K562 (cell line): Measurements from ENCODE around the gene MTX3. TPM values are rescaled to one million over a fixed set of nuclear protein-coding genes. Genes with fewer than 3 reads are reported as not detected.

Experiments
- ATAC-seq: fragments of 200-7000 bp; cut with Tn5 transposase; 3 replicates; pipeline ENCODE4 v1.9.1; 2020; ENCODE audit warnings: moderate library complexity
- BruUV-seq: library from RNA; stranded (reverse); fragments of 400-500 nt; replicated peaks from 2 replicates; lab custom pipeline; 2021; lab: Mats Ljungman, UMichigan
- CTCF ChIA-PET: fragments of 300-600 bp; formaldehyde crosslinking; extraction: SDS; loops from one replicate; lab custom pipeline; 2021; ENCODE audit warnings: low intra/inter-chr PET ratio; lab: Yijun Ruan, JAX
- POLR2A ChIA-PET: fragments of 300-600, 350-650 bp; sonication (Branson Sonifier 250); formaldehyde crosslinking; extraction: SDS; loops from one replicate; lab custom pipeline; 2021; ENCODE audit warnings: antibody characterized with exemption, inconsistent platforms; lab: Yijun Ruan, JAX
- DNase-seq, 4 experiments: peaks; one replicate each; pipeline versions ENCODE4 v3.0.0 to v3.0.0-alpha.2; 2011 to 2018; ENCODE audit warnings: low spot score in 3 of 4, mixed read lengths in 3 of 4; ENCODE audit errors: extremely low read depth in 1 of 4
- FAIRE-seq: peaks from 2 replicates; lab custom pipeline; 2011; peaks lifted over from hg19 to GRCh38; lab: Jason Lieb, UNC
- H2AFZ ChIP-seq: 2 replicates; pipeline ENCODE4 v1.6.0; 2011; ENCODE audit warnings: low read depth, low read length, control low read depth, inconsistent platforms
- H3K27ac ChIP-seq: fragments of 200-600 bp; 3 replicates; pipeline ENCODE4 v1.8.0; 2011; ENCODE audit warnings: low read depth, mild to moderate bottlenecking, control low read depth, inconsistent platforms, low read length, moderate library complexity, mixed read lengths; ENCODE audit errors: extremely low read depth
- H3K27me3 ChIP-seq, 2 experiments: fragments of 300-600 bp in 1 of 2; 2 replicates in 1 of 2; 3 replicates in 1 of 2; pipeline versions ENCODE4 v1.6.0 to v1.8.0; 2011; ENCODE audit warnings: inconsistent platforms in 2 of 2, low read length in 2 of 2, mild to moderate bottlenecking in 1 of 2, mixed read lengths in 1 of 2, moderate library complexity in 1 of 2; ENCODE audit not compliant: control insufficient read depth in 2 of 2, insufficient read depth in 2 of 2
- H3K36me3 ChIP-seq: fragments of 300-600 bp; 3 replicates; pipeline ENCODE4 v1.8.0; 2011; ENCODE audit warnings: mild to moderate bottlenecking, low read length, inconsistent platforms; ENCODE audit not compliant: control insufficient read depth, insufficient read depth
- H3K4me1 ChIP-seq, 2 experiments: fragments of 200-600 bp in 1 of 2; replicated peaks in 1 of 2; 2 replicates in 1 of 2; 3 replicates in 1 of 2; pipeline versions ENCODE4 v1.5.1 to v1.8.0; 2011; ENCODE audit warnings: inconsistent platforms in 2 of 2, low read length in 2 of 2, mild to moderate bottlenecking in 1 of 2, mixed read lengths in 1 of 2, moderate library complexity in 1 of 2; ENCODE audit not compliant: control insufficient read depth in 2 of 2, insufficient read depth in 2 of 2
- H3K4me2 ChIP-seq: 2 replicates; pipeline ENCODE4 v1.6.1; 2011; ENCODE audit warnings: low read length, control low read depth, inconsistent platforms, mixed read lengths; ENCODE audit not compliant: insufficient read depth
- H3K4me3 ChIP-seq: fragments of 200-600 bp; sonication (generic), shearing (Covaris generic); 2 replicates; pipeline ENCODE4 v1.5.1; 2016; ENCODE audit warnings: control low read depth, inconsistent platforms
- H3K79me2 ChIP-seq: fragments of 200-600 bp; 3 replicates; pipeline ENCODE4 v1.8.0; 2011; ENCODE audit warnings: low read length, inconsistent platforms; ENCODE audit not compliant: control insufficient read depth, insufficient read depth
- H3K9ac ChIP-seq, 2 experiments: 2 replicates each; pipeline versions ENCODE4 v1.6.0 to v1.6.1; 2011; ENCODE audit warnings: low read depth in 2 of 2, low read length in 2 of 2, control low read depth in 1 of 2, inconsistent platforms in 1 of 2, mild to moderate bottlenecking in 1 of 2, mixed read lengths in 1 of 2; ENCODE audit not compliant: insufficient read depth in 1 of 2
- H3K9me1 ChIP-seq: one replicate; pipeline ENCODE4 v1.6.0; 2011; ENCODE audit warnings: inconsistent platforms, mild to moderate bottlenecking, low read length, moderate library complexity; ENCODE audit not compliant: control insufficient read depth, insufficient read depth
- H3K9me3 ChIP-seq: replicated peaks from 2 replicates; pipeline ENCODE4 v1.5.1; 2011; ENCODE audit warnings: low read depth, low read length, inconsistent platforms; ENCODE audit not compliant: control insufficient read depth, insufficient read depth
- H4K20me1 ChIP-seq: replicated peaks from 2 replicates; pipeline ENCODE4 v1.6.1; 2011; ENCODE audit warnings: low read length, inconsistent platforms, mixed read lengths; ENCODE audit not compliant: control insufficient read depth, insufficient read depth
- FOXM1 ChIP-seq, 2 experiments: fragments of 450-650 bp in 1 of 2; sonication (generic) in 1 of 2; formaldehyde crosslinking in 1 of 2; IDR thresholded peaks; 2 replicates each; pipeline versions ENCODE4 v1.6.1 to v1.9.0; 2017 to 2022; ENCODE audit warnings: low read depth in 2 of 2, mild to moderate bottlenecking in 2 of 2, missing genetic modification reagents in 1 of 2, moderate library complexity in 1 of 2
- FOXO4 ChIP-seq: fragments of 450-650 bp; formaldehyde crosslinking; IDR thresholded peaks from 2 replicates; pipeline ENCODE4 v1.4.0; 2020; ENCODE audit warnings: mild to moderate bottlenecking, moderate library complexity
- FUS ChIP-seq: fragments of 200-400 bp; formaldehyde crosslinking; optimal IDR thresholded peaks from 2 replicates; pipeline ENCODE3; 2017; ENCODE audit warnings: low read depth, low read length
- HDGF ChIP-seq: fragments of 450-650 bp; IDR thresholded peaks from 2 replicates; pipeline ENCODE4 v1.6.1; 2016
- ILF3 ChIP-seq: fragments of 450-650 bp; IDR thresholded peaks from 2 replicates; pipeline ENCODE4 v1.6.1; 2018; ENCODE audit warnings: antibody characterized with exemption, mild to moderate bottlenecking, moderate library complexity, borderline replicate concordance
- PRDM10 ChIP-seq: fragments of 450-650 bp; IDR thresholded peaks from 2 replicates; pipeline ENCODE4 v1.6.1; 2018; ENCODE audit not compliant: partially characterized antibody
- RBM14 ChIP-seq: fragments of 200-400 bp; formaldehyde crosslinking; IDR thresholded peaks from 2 replicates; pipeline ENCODE4 v1.6.1; 2018; ENCODE audit warnings: low read depth, mild to moderate bottlenecking, low read length, moderate library complexity, borderline replicate concordance; ENCODE audit not compliant: insufficient read depth
- RBM34 ChIP-seq: fragments of 200-400 bp; formaldehyde crosslinking; IDR thresholded peaks from 2 replicates; pipeline ENCODE4 v1.6.1; 2018; ENCODE audit warnings: low read length, borderline replicate concordance; ENCODE audit not compliant: insufficient read depth
- RFX1 ChIP-seq: fragments of 450-650 bp; IDR thresholded peaks from 2 replicates; pipeline ENCODE4 v1.6.1; 2016; ENCODE audit warnings: mild to moderate bottlenecking, moderate library complexity
- SUPT5H ChIP-seq: fragments of 450-650 bp; IDR thresholded peaks from 2 replicates; pipeline ENCODE4 v1.6.1; 2016
- XRCC4 ChIP-seq: IDR thresholded peaks from one replicate; pipeline ENCODE4 v1.6.1; 2011; ENCODE audit not compliant: insufficient read depth, insufficient read length; ENCODE audit errors: extremely low read depth
- ZC3H4 ChIP-seq: sonication (generic); formaldehyde crosslinking; IDR thresholded peaks from 2 replicates; pipeline ENCODE4 v1.9.0; 2021; ENCODE audit warnings: missing genetic modification reagents, borderline replicate concordance
- whole genome bisulfite sequencing: fragments of 100-300 bp; shearing (Covaris generic); methylation state at CpG from one replicate; pipeline ENCODE4 v1.1.6; 2016; ENCODE audit warnings: low coverage, mixed read lengths; ENCODE audit not compliant: insufficient coverage; ENCODE audit errors: missing lambda C conversion rate; 5-methylcytosine and 5-hydroxymethylcytosine counted together
- in situ Hi-C: fragments of 300-500 bp; cut with MboI; formaldehyde crosslinking; loops from 4 replicates; pipeline ENCODE4 v1.15.0; 2018; ENCODE audit warnings: inconsistent platforms, mixed read lengths
- intact Hi-C: fragments of 100-400 bp; cut with micrococcal nuclease; formaldehyde crosslinking; loops from 2 replicates; pipeline ENCODE4 v1.14.2; 2022
- polyA plus RNA-seq, 8 experiments: library from polyadenylated mRNA; depleted of rRNA in 4 of 8; stranded (reverse) in 5 of 8; unstranded in 3 of 8; fragments of >200 nt; fragmentation: Nextera tagmentation in 2 of 8; fragmentation: Illumina TruSeq in 1 of 8; extraction: Ambion mirVana in 2 of 8; extraction: Trizol in 1 of 8; gene quantifications; 2 replicates each; pipeline versions ENCODE4 v1.2.1 to v1.2.3, GENCODE V29; 2011 to 2014; ENCODE audit warnings: inconsistent platforms in 1 of 8, missing spikeins in 1 of 8
- total RNA-seq, 7 experiments: library from RNA; depleted of rRNA in 6 of 7; stranded (reverse); fragments of >200 nt in 6 of 7; fragmentation: Illumina TruSeq in 2 of 7; extraction: Trizol in 2 of 7; gene quantifications; 2 replicates each; pipeline versions ENCODE4 v1.2.1 to v1.2.3, GENCODE V29; 2011 to 2021; ENCODE audit warnings: low replicate concordance in 1 of 7

The MTX3 gene
- total and polyA plus RNA-seq, 9 of the 15 experiments (the other 6 are each of a cell fraction or from before 2014, with no cell fraction given) = 0.04 to 0.36 (median 0.15) TPM; not detected in 1

- no peak for ATAC-seq
- H3K9me1 ChIP-seq = no peaks in the 10 kb centered on the region
- no peak for DNase-seq
- no peak overlapping the region for H3K27ac ChIP-seq
- H3K79me2 ChIP-seq = no peaks in the 10 kb centered on the region
- H3K4me2 ChIP-seq = no peak overlapping the region
- no peaks in the 10 kb centered on the region for H4K20me1 ChIP-seq
- H3K4me3 ChIP-seq = no peak overlapping the region
- ChIA-PET CTCF (no interaction called here), POLR2A (no interaction called here)
- H2AFZ ChIP-seq = no peak overlapping the region
- TF ChIP-seq ZC3H4 (CRISPR knock-in tag) = no peak
- TF ChIP-seq RBM34 = no peak
- no peak for TF ChIP-seq FOXO4 (CRISPR knock-in tag)
- TF ChIP-seq PRDM10 = no peak
- no peak for TF ChIP-seq HDGF
- no peak for TF ChIP-seq RFX1
- TF ChIP-seq ILF3 = no peak
- TF ChIP-seq FOXM1 (IDR thresholded peaks at IDR 0.05; ENCODE audit: low read depth) = no peak
- TF ChIP-seq FOXM1 (CRISPR knock-in tag; IDR thresholded peaks at IDR 0.05; ENCODE audit: low read depth) = no peak
- TF ChIP-seq RBM14 = no peak
- no peak for TF ChIP-seq SUPT5H
- no peak for TF ChIP-seq XRCC4
- TF ChIP-seq FUS = no peak
- no TSS peak for BruUV-seq
- FAIRE-seq = no peak
- in situ Hi-C loops = no loop called here
- 0% methylated on average over 5 of the region's 5 CpGs for WGBS
- peaks cover 0 to 1% of the 10 kb centered on the region in 2 experiments; a peak in 1 of 5 replicates for H3K27me3 ChIP-seq
- no peaks in the 10 kb centered on the region for H3K36me3 ChIP-seq
- no peak overlapping the region for H3K9ac ChIP-seq
- H3K9me3 ChIP-seq = no peaks in the 10 kb centered on the region
- intact Hi-C loops = loop anchor here (5.0 kb wide), 1 partner anchor 48 kb away; no protein-coding TSS in a partner anchor
- no peaks in the 10 kb centered on the region for H3K4me1 ChIP-seq
These were observed 62.0 kb downstream of the MTX3 start for GRCh38 chr5:79929095-79929494.
